GM19240 (cell line): Measurements from ENCODE around the gene ALOX5AP.
A peak's percentile ranks its signal among the peaks of the same experiment; 100 is the strongest.

Source experiments
- DNase-seq: peaks from one replicate; pipeline ENCODE4 v3.0.0; 2011; ENCODE audit warnings: low spot score; ENCODE audit not compliant: insufficient read length

The ALOX5AP gene

DNA sequence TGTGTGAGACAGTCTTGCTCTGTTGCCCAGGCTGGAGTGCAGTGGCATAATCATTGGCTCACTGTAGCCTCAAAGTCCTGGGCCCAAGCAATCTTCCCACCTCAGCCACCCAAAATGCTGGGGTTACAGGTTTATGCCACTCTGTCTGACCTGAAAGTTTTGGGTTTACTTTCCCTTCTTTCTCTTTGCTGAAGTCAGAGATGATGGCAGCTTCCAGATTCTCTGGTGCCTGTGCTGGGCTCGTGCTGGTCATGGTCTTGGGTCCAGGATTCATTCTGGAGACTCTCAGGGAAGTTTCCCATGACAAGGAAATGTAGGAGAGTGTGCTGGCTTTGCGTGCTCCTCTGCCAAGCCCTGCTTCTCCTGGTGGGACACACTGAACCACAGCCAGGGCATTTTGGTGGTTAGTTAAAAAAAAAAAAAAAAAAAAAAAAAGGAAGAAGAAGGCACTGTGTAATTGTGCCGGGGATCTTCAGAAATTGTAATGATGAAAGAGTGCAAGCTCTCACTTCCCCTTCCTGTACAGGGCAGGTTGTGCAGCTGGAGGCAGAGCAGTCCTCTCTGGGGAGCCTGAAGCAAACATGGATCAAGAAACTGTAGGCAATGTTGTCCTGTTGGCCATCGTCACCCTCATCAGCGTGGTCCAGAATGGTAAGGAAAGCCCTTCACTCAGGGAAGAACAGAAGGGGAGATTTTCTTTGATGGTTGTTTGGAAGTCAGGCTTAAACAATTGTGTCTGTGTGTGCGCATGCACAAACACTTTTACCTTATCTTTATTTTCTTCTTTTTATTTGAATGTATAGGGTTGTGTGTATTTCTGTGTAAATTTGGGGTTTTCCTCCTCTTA lies at the start of gene ALOX5AP:
Gene ALOX5AP (plus strand): TSS at position 519 of the 847 bp plus-strand sequence. CDS start 63 bp downstream, at position 582.
- peak; percentile 42 for DNase-seq

DNA sequence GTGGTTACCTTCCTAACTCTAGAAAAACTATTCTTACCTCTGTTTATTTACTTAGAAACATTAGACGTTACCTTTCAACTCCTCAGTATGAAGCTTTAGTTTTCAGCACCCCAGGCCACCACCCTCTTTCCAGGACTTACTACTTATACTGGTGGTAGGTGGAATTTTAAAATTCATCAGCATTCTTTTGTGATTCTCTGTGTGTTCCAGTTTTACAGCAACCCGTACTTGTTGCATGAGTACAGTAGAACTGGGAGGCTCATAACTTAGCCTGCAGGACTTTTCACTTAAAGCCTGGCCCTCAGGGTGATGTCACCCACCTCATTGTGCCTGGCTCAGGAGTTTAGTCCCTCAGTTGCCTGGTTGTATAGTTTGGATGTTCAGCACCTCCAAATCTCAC lies 49.4 kb upstream of the ALOX5AP start:
- no peak for DNase-seq

DNA sequence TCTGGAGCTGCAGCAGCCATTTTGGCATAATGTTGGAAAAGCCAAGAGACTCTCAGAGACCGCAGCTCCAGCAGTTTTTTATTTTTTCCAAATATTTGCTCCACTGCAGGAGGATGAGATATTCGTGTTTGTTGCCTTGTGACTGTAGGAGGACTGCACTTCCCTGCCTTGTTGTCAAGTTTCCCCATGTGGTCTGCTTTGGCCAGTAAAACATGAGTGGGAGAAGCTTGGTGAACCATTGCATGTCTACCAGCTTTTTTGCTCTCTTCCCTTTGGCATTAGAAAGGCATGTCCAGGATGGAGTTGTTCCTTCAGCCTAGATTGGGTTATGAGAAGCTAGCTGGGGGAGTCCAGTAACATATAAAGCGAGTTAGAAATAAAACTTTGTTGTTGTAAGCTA lies 47.7 kb upstream of the ALOX5AP start:
- no peak for DNase-seq

DNA sequence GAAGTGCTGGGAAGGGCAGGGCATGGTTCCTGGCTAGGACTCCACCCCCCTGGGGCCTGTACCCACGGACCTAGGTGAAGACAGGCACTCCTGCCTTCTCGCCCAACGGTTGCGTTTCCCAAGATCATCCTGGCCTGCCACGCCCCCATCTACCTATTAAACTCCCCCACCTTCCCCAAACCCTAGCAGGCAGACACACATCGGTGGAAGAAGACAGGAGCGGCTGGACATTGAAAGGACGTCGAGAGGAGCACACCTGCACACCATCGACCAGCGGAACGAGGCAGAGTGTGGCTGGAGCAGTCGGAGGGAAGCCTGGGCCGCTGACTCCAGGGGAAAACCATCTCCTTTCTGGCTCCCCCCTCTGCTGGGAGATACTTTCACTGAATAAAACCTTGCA lies 45.6 kb upstream of the ALOX5AP start:
- DNase-seq = no peak

DNA sequence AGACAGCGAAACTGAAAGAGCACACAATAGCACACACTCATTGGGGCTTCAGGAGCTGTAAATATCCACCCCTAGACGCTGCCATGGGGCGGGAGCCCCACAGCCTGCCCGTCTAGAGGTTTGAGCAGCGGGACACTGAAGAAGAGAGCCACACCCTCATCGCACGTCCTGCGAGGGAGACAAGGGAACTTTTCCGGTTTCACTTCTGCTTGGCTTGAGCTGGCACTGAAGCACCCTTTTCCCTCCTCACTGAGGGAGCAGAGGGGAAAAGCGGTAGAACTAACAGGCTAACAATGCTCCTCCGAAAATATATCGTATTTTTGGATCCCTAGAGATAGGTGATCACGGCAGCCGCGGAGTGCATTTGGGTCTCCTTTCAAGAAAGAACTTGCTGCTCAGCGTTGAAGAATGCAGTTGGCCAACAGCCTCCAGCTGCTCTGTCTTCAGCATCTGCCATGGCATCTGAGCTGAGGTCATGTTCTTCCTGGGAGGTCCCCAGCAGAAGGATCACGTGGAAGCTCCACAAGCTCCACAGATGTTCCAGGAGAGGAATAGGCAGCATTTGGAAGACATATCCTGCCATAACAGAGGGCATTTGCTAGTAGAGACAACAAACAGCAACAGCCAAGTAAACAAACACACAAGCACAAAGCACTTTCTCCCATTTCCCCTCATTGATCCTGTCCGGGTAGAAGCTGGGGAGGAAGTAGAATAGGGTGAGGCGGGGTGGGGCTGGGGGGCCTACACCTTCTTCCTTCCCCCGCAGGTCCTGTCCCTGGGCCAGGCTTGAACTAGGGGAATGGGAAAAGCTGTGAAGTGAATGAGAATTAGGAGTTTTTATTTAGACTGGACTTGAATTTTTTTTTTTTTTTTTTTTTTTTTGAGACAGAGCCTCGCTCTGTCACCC lies 44.8 kb upstream of the ALOX5AP start:
- DNase-seq = no peak

DNA sequence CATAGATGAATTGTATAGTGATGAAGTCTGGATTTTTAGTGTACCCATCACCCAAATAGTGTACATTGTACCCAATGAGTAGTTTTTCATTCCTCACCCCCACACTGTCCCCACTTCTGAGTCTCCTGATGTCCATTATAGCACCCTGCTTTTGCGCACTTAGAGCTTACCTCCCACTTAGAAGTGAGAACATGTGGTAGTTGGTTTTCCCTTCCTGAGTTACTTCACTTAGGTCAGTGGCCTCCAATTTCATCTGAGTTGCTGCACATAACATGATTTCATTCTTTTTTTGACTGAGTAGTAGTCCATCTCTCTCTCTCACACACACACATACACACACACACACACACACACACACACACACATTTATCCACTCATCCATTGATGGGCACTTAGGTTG lies 43.2 kb upstream of the ALOX5AP start:
- DNase-seq = no peak

DNA sequence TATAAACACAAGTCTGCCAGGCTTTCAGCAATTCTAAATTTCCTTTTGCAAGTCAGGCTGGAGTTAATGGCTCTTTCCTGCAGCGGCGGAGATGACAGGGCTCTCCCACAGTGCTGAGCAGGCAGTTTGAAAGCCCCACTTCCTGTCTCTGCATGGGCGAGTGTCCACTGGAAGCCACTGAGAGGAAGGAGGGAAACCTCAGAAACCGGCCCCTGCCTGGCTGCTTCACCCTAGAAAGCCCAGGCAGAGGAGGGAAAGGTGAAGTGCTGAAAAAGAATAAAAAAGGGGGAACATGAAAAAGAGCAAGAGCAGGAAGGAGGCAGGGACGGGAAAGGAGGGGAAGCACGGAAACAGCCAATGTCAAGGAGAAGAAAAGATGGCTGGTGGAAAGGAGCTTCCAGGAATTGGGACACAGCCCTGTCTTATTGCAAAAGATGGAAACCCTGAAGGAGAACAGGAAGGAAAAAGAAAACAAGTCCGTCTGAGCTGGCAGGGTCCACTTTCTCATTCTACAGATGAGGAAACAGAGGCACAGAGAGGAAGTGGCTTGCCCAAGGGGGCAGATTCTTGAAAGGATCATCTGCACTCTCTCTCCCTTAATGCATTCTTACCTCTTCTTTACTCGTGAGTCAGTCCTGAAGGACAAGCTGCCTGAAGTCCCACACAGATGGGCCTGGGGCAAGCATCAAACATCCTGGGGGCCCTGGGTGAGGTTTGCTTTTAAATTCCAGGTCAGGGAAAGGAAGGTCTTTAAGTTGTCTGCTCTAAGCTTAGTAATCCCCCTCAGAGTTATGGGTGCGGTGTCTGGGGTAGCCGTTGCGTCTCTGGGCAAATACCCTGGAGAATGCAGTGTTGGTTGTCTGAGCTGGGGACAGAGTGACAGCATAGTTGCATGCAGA lies 38.8 kb upstream of the ALOX5AP start:
- no peak for DNase-seq

DNA sequence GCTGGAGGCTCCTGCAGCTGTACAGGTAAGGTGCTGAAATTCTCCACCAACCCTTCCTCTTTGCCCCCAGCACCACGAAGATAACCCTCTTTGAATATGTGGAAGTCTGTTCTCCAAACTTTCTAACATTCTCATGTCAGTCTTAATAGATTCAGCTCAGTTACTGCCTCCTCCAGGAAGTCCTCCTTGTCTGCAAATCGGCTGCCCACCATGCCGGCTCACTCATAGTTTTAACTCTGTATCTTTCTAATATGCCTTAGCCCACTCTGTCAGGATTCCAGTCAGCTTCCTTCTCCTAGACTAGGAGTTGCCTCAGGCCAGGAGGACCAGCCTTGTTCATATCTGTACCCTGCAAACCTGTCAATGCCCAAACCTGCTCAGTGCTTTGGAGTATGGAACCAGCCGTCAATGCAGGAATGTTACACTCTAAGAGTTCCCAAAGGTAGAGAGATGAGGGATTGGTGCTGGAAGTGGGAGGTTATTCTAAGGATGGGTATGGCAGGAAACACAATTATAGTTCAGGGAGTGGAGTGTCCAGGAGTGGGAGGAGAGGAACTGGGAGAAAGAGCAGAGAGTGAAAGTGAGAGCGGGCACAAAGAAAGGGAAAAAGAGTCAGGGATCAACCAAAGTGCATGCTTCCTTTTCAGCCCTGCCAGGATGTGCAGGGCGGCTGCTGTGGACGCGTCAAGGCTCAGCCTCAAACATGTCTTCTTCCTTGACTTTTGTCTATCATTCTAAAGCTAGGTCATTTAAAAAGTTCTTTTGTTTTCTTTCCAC lies 38.0 kb upstream of the ALOX5AP start:
- no peak for DNase-seq

DNA sequence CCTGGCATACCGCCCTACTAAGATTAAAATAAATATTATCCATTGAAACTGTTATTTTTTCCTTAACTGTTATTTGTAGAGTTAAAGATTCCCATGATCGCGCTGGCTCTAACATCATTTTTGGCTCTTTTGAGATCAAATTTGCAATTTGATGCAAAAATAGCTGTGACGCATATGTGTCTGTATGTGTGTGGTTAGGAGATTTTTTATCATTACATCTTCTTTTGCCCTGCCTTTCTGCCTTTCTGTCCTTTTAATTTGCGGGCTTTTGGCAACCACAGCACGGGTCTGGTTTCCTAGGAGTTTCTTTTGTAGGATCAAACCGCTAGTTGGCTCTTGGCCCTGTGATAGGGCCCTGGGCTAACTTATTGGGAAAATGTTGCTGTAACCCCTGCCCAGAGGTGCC lies 37.3 kb upstream of the ALOX5AP start:
- no peak for DNase-seq

DNA sequence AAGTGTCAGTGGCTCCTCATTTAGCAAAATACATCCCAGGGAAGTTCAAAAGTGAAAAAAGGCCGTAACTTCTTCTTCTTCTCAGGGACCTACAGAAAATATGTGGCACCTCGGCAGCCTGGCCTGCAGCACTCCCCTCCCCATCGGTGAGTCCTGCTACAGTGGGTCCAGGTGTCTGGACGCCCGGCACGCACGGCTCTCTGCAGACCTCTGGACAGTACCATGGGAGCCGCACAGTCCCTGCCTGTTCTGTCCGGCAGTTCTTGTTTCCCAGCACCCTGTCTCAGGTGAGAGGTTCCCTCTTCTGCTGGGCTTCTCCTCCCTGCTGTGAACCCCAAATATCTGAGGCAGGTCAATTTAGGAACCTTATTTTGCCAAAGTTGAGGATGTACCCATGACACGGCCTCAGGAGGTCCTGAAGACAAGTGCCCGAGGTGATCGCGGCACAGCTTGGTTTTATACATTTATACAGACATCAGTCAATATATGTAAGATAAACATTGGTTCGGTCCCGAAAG lies 36.8 kb upstream of the ALOX5AP start:
- no peak for DNase-seq

DNA sequence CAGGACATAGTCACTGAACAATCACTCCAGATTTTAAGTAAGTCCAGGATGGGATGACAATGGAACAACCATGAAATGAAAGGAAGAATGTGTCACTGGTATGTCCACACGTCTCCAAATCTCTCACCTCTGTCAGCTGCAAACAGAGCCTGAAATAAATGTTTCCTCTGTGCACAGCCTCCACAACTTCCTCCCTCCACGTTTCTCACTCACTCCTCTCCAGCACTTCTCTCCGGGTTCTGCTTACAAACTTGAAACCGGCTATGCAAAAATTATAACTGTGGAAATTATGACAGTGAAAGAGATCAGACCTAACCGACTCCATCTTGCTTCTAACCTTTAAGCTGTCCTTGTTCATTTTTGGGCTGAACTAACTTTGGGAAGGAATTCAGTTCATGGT lies 35.0 kb upstream of the ALOX5AP start:
- no peak for DNase-seq

DNA sequence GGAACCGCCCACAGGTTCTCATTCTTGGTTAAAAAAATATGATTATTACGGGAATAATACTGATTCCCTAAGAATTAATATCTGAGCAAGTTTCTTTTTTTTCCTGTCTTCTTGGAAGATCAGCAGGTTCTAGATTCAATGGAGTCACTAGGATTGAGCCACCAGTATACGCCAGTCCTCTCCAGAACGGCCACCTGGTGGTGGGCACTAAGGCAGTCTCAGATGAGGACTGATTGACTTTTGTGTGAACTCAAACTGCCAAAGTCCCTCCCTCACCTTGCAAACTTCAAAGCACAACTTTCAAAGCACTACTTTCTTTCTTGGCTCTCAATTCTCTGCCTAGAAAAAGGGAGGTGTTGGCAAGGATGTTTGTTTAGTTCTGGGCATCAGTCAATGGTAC lies 33.3 kb upstream of the ALOX5AP start:
- no peak for DNase-seq

DNA sequence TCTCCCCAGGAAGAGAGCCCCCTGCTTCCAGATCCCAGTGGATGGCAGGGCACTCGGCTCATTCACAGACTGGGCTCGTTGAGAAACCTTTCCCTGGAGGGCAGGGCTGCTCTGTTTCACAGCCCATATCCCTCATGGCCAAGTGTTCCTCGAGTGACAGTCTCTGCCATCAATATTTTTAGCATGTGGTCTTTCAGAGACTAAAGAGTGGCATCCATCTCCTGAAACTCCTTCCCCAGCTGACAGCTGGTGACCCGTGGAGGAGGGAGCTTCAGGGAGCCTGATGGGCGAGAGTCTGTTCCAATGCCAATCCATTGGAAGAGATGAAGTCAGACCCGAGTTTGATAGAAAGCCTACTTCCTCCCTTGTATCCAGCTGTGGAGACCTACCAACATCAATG lies 30.7 kb upstream of the ALOX5AP start:
- DNase-seq = no peak

DNA sequence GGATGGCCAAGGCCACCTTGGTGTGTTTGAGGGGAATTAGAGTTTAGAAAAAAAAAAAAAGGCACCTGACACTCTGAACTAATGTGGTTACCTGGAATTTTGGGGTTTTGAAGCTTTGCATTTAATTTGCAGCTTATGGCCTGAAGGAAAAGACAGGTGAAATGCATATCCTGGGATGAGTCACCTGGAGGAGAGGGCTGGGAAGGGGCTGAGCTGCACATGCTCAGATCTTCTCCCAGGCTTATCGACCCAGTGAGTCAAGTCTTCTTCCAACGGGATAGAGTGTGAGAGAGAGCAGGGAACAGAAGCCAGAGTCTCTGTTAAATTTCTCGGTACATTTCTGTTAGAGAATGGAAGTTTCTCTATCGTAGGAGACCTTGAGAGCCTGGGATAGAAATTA lies 29.7 kb upstream of the ALOX5AP start:
- DNase-seq = no peak

DNA sequence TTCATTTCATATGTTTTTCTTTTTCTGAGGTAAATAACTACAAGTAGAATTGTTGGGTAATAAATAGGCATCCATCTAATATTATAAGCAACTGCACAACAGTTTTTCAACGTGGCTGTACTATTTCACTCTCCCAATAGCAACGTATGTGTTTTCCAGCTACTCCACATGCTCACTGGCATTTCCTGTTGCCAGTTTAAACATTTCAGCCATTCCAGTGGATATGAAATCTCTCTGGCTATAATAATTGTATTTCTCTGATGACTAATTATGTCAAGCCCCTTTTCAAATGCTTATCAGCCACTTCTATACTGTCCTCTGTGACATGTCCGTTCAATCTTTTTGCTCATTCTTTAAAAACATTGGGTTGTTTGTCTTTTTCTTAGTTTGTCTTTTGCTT lies 26.8 kb upstream of the ALOX5AP start:
- no peak for DNase-seq

DNA sequence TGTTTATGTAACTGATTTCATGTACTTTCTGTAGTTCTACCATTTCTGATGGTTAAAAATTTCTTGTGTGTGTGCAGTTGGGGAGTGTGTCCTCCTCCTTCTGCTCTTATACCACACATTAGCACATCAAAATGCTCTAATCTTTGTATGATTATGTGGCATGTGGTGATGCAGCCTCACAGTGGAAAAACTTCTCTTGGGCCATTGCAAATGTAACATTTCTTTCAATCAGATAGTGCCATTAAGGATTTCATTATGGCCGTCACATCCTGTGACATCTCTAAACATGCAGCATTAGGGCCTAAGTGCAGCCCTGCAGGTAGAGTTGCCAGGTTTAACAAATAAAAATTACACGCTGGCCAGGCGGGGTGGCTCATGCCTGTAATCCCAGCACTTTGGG lies 24.9 kb upstream of the ALOX5AP start:
- no peak for DNase-seq

DNA sequence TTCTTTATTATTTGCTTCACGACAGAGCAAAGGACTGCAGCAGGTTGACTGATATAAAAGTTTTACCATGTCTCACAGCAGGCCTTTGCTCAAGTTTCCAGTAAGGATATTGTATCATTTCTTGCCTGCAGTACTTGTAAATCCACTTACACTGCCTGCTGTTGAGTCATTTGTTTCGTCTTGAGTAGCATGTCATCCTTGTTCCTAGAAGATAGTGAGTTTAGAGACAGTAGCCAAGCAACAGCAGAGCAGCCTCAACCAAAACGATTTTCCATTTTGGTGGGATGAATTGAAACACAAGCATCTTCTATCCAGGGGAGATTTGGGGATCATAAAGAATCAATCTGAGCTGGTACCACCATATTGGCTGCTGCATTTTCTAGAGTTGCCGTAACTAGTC lies 24.0 kb upstream of the ALOX5AP start:
- no peak for DNase-seq

DNA sequence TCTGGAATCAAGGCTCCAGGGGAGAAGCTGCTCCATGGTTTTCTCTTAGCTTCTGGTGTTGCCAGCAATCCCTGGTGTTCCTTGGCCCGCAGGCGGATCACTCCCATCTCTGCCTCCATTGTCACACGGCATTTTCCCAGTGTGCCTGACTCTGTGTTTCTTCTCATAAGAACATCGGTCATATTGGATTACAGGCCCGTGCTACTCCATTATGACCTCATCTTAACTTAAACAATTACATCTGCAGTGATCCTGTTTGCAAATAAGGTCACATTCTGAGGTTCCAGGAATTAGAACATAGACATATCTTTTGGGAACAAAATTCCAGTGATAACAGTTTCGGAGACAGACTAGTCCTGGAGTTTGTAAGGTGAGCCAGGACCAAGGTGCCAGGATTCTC lies 23.5 kb upstream of the ALOX5AP start:
- DNase-seq = no peak

DNA sequence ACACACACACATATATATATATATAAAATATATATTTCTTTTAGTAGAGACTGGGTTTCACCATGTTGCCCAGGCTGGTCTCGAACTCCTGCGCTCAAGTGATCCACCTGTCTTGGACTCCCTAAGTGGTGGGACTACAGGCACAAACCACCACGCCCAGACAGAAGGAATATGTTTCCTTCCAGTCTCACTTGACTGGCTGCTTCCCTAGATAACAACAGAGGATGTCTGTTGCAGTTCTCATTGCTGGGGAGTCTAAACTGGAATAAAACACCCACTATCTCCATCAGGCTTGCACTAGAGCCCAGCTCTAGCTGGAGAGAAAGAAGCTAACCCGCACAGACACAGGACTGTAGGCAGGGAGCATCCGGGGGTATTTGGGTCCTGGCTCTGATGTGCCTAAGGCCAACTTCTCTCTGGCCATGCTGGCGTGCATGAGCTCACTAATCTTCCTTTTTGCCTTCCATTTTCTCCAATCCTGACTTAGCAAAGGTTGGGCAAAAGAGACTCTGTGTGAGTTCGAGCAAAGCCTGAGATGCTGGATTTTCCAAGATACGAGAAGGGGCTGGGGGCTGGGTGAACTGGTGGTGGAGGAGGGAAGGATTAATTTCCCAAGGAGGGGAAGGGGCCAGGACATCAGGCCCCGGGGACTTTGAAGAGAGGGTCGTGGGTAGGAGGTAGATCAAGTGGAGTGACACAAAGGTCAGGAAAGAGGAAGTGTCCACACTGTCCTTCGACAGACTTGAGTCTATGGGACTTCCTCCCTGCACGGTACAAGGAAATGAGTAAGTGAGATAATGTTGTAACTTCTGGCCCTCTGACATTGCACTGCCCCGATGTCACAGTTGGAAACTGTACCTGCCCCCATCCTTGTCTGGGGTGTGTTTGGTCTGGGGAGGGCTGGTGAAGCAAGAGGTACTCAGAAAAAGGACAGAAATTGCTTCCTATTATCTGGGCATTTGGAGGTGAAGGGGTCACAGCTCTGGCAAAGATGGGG lies 22.5 kb upstream of the ALOX5AP start:
- no peak for DNase-seq
